H1 (cell line): ENCODE data around the gene PLA2R1. TPM values are rescaled to one million over a fixed set of nuclear protein-coding genes. Genes with fewer than 3 reads are reported as not detected.
"Not testable (repeated sequence)": the region's sequence is repeated elsewhere in the genome, so short reads cannot be mapped to it uniquely, and the experiment has no call there.

Source experiments
- CTCF ChIA-PET: fragments of 300-600 bp; sonication (Branson Sonifier 250); formaldehyde crosslinking; loops from one replicate; lab custom pipeline; 2021; ENCODE audit not compliant: partially characterized antibody; lab: Charles Lee
- POLR2A ChIA-PET: fragments of 300-600 bp; sonication (Branson Sonifier 250); formaldehyde crosslinking; loops from one replicate; lab custom pipeline; 2021; ENCODE audit warnings: inconsistent platforms; ENCODE audit not compliant: partially characterized antibody; lab: Charles Lee
- DNase-seq, 2 experiments: peaks; one replicate each; pipeline versions ENCODE4 v3.0.0 to v3.0.0-alpha.2; 2010 to 2022; ENCODE audit warnings: low spot score in 2 of 2, low read depth in 1 of 2, mixed read lengths in 1 of 2
- FAIRE-seq: peaks from 2 replicates; lab custom pipeline; 2011; peaks lifted over from hg19 to GRCh38; lab: Jason Lieb, UNC
- H2AFZ ChIP-seq: 2 replicates; pipeline ENCODE4 v1.8.1; 2012; ENCODE audit warnings: low read length, inconsistent platforms
- H2AK5ac ChIP-seq: 2 replicates; pipeline ENCODE4 v1.6.1; 2013; ENCODE audit warnings: low read depth, low read length
- H2BK120ac ChIP-seq: replicated peaks from 2 replicates; pipeline ENCODE3; 2013; ENCODE audit warnings: low read depth, low read length, inconsistent platforms
- H2BK12ac ChIP-seq: 2 replicates; pipeline ENCODE4 v1.6.1; 2013; ENCODE audit warnings: low read depth, low read length
- H2BK15ac ChIP-seq: 2 replicates; pipeline ENCODE4 v1.6.1; 2013; ENCODE audit warnings: low read length
- H2BK20ac ChIP-seq: 2 replicates; pipeline ENCODE4 v1.6.1; 2013; ENCODE audit warnings: low read length
- H2BK5ac ChIP-seq: 2 replicates; pipeline ENCODE4 v1.6.1; 2013; ENCODE audit warnings: low read depth, low read length
- H3K14ac ChIP-seq: 2 replicates; pipeline ENCODE4 v1.6.1; 2013; ENCODE audit warnings: inconsistent platforms; ENCODE audit not compliant: insufficient read length
- H3K18ac ChIP-seq: 2 replicates; pipeline ENCODE4 v1.6.1; 2013; ENCODE audit warnings: low read length; ENCODE audit errors: extremely low read depth
- H3K23ac ChIP-seq: 2 replicates; pipeline ENCODE4 v1.6.1; 2013; ENCODE audit warnings: inconsistent platforms; ENCODE audit not compliant: insufficient read length
- H3K23me2 ChIP-seq: 2 replicates; pipeline ENCODE4 v1.6.1; 2013; ENCODE audit warnings: low read depth, low read length
- H3K27ac ChIP-seq: 2 replicates; pipeline ENCODE4 v1.6.1; 2011; ENCODE audit warnings: low read depth, low read length, inconsistent platforms
- H3K27me3 ChIP-seq, 4 experiments: replicated peaks in 1 of 4; 1 replicate in 1 of 4; 2 replicates in 3 of 4; pipeline versions ENCODE4 v1.6.1 to v1.8.1; 2011 to 2013; ENCODE audit warnings: low read length in 3 of 4, mild to moderate bottlenecking in 3 of 4, inconsistent platforms in 2 of 4, mixed read lengths in 2 of 4, moderate library complexity in 1 of 4; ENCODE audit not compliant: control insufficient read depth in 3 of 4, insufficient read depth in 3 of 4; ENCODE audit errors: extremely low read depth in 1 of 4
- H3K36me3 ChIP-seq, 4 experiments: 2 replicates each; pipeline versions ENCODE4 v1.6.1 to v1.8.1; 2011 to 2013; ENCODE audit warnings: mild to moderate bottlenecking in 4 of 4, low read length in 3 of 4, moderate library complexity in 2 of 4, control low read depth in 1 of 4, inconsistent platforms in 1 of 4; ENCODE audit not compliant: insufficient read depth in 4 of 4, control insufficient read depth in 2 of 4
- H3K4ac ChIP-seq: replicated peaks from 2 replicates; pipeline ENCODE3; 2013; ENCODE audit warnings: low read length, low read depth, mixed read lengths, inconsistent platforms; ENCODE audit not compliant: insufficient read length
- H3K4me1 ChIP-seq, 4 experiments: replicated peaks in 1 of 4; 1 replicate in 1 of 4; 2 replicates in 3 of 4; pipeline versions ENCODE4 v1.6.1 to v1.8.1; 2011 to 2013; ENCODE audit warnings: low read length in 3 of 4, inconsistent platforms in 2 of 4, mixed read lengths in 1 of 4; ENCODE audit not compliant: insufficient read depth in 4 of 4, control insufficient read depth in 3 of 4
- H3K4me2 ChIP-seq, 2 experiments: 2 replicates each; pipeline versions ENCODE4 v1.6.1 to v1.8.1; 2011 to 2013; ENCODE audit warnings: low read depth in 2 of 2, low read length in 2 of 2, control low read depth in 1 of 2, inconsistent platforms in 1 of 2, mild to moderate bottlenecking in 1 of 2; ENCODE audit not compliant: insufficient read depth in 1 of 2
- H3K4me3 ChIP-seq, 4 experiments: fragments of 200-600, 300-600 bp in 1 of 4; sonication (generic), shearing (Covaris generic), sonication (Bioruptor Twin) in 1 of 4; 2 replicates each; pipeline versions ENCODE4 v1.5.1 to v1.8.1; 2011 to 2016; ENCODE audit warnings: low read length in 4 of 4, low read depth in 3 of 4, control low read depth in 2 of 4, inconsistent platforms in 2 of 4, mild to moderate bottlenecking in 2 of 4, mixed read lengths in 1 of 4, moderate library complexity in 1 of 4; ENCODE audit not compliant: insufficient read depth in 2 of 4; ENCODE audit errors: extremely low read depth in 1 of 4
- H3K56ac ChIP-seq: replicated peaks from 2 replicates; pipeline ENCODE3; 2013; ENCODE audit warnings: low read depth, mild to moderate bottlenecking, mixed read lengths, low read length, inconsistent platforms; ENCODE audit not compliant: insufficient read length
- H3K79me1 ChIP-seq: 2 replicates; pipeline ENCODE4 v1.6.1; 2013; ENCODE audit warnings: low read depth, low read length, control low read depth
- H3K79me2 ChIP-seq, 2 experiments: 2 replicates each; pipeline versions ENCODE4 v1.6.1 to v1.8.1; 2012 to 2013; ENCODE audit warnings: low read length in 2 of 2, mild to moderate bottlenecking in 2 of 2, inconsistent platforms in 1 of 2; ENCODE audit not compliant: insufficient read depth in 2 of 2, control insufficient read depth in 1 of 2
- H3K9ac ChIP-seq, 4 experiments: replicated peaks in 1 of 4; 1 replicate in 1 of 4; 2 replicates in 3 of 4; pipeline versions ENCODE4 v1.6.1 to v1.8.1; 2011 to 2013; ENCODE audit warnings: low read depth in 3 of 4, low read length in 3 of 4, control low read depth in 2 of 4, mild to moderate bottlenecking in 2 of 4, moderate library complexity in 2 of 4, inconsistent platforms in 1 of 4; ENCODE audit errors: extremely low read depth in 1 of 4
- H3K9me3 ChIP-seq, 2 experiments: 2 replicates each; pipeline versions ENCODE4 v1.6.1 to v1.8.1; 2012 to 2013; ENCODE audit warnings: mild to moderate bottlenecking in 2 of 2, moderate library complexity in 2 of 2, control low read depth in 1 of 2, inconsistent platforms in 1 of 2, low read depth in 1 of 2, low read length in 1 of 2, mixed read lengths in 1 of 2; ENCODE audit not compliant: insufficient read depth in 2 of 2
- H4K20me1 ChIP-seq, 2 experiments: replicated peaks in 1 of 2; 2 replicates each; pipeline versions ENCODE3 to v1.8.1; 2011 to 2013; ENCODE audit warnings: inconsistent platforms in 2 of 2, low read length in 2 of 2, mild to moderate bottlenecking in 1 of 2; ENCODE audit not compliant: insufficient read depth in 2 of 2, control insufficient read depth in 1 of 2
- H4K5ac ChIP-seq: 2 replicates; pipeline ENCODE4 v1.6.1; 2013; ENCODE audit warnings: low read length, low read depth, mixed read lengths, inconsistent platforms; ENCODE audit not compliant: insufficient read length
- H4K8ac ChIP-seq: 2 replicates; pipeline ENCODE4 v1.8.0; 2013; ENCODE audit warnings: mild to moderate bottlenecking, moderate library complexity, low read length, inconsistent platforms; ENCODE audit not compliant: insufficient read depth; ENCODE audit errors: extremely low read depth
- H4K91ac ChIP-seq: replicated peaks from 2 replicates; pipeline ENCODE3; 2013; ENCODE audit warnings: low read length, mixed read lengths, inconsistent platforms; ENCODE audit not compliant: insufficient read length
- polyA plus RNA-seq, 7 experiments: library from polyadenylated mRNA; depleted of rRNA in 3 of 7; stranded (reverse) in 5 of 7; unstranded in 2 of 7; fragments of >200 nt in 5 of 7; fragments of 200-250 nt in 2 of 7; gene quantifications; 1 replicate in 5 of 7; 2 replicates in 1 of 7; 4 replicates in 1 of 7; pipeline versions ENCODE4 v1.2.1 to v1.2.3, GENCODE V29; 2011 to 2013; ENCODE audit warnings: missing spikeins in 2 of 7, mixed read lengths in 2 of 7
- total RNA-seq: library from RNA; stranded (reverse); fragmentation: NEBNext Ultra II Directional; extraction: Animal tissue kit (Norgen Biotek cat#: 25700); gene quantifications from 2 replicates; pipeline ENCODE4 v1.2.1, GENCODE V29; 2021

Gene PLA2R1
- total and polyA plus RNA-seq, 2 of the 8 experiments (the other 6 are each of a cell fraction or from before 2014, with no cell fraction given): 0.65 to 1.5 TPM

DNA sequence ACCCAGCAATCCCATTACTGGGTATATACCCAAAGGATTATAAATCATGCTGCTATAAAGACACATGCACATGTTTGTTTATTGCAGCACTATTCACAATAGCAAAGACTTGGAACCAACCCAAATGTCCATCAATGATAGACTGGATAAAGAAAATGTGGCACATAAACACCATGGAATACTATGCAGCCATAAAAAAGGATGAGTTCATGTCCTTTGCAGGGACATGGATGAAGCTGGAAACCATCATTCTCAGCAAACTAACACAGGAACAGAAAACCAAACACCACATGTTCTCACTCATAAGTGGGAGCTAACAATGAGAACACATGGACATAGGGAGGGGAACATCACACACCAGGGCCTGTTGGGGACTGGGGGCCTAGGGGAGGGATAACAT lies 99.9 kb downstream of the PLA2R1 start:
- H3K18ac ChIP-seq, H3K79me1 ChIP-seq, FAIRE-seq, H2BK5ac ChIP-seq, H3K27ac ChIP-seq, H3K4me1 ChIP-seq, H3K4me3 ChIP-seq, H3K14ac ChIP-seq, H3K27me3 ChIP-seq, H2BK12ac ChIP-seq, H2AFZ ChIP-seq, H3K4me2 ChIP-seq, H4K8ac ChIP-seq, H3K79me2 ChIP-seq, H4K5ac ChIP-seq, CTCF ChIA-PET, H4K91ac ChIP-seq, H3K9ac ChIP-seq, H2BK120ac ChIP-seq, H4K20me1 ChIP-seq, H3K23ac ChIP-seq, DNase-seq, H3K4ac ChIP-seq, H3K9me3 ChIP-seq, POLR2A ChIA-PET, H3K56ac ChIP-seq, H3K36me3 ChIP-seq, H2BK15ac ChIP-seq, H2BK20ac ChIP-seq, H3K23me2 ChIP-seq, H2AK5ac ChIP-seq: not testable (repeated sequence)
